NOMO-1 treated with dmso at 0.1 percent for 144 hours (cell line): ENCODE measurements around the gene EPB41L2.

Experiments
- DNase-seq: peaks from one replicate; lab custom pipeline; 2025; ENCODE audit not compliant: unreplicated experiment; lab: John Stamatoyannopoulos, UW

Gene EPB41L2

DNA sequence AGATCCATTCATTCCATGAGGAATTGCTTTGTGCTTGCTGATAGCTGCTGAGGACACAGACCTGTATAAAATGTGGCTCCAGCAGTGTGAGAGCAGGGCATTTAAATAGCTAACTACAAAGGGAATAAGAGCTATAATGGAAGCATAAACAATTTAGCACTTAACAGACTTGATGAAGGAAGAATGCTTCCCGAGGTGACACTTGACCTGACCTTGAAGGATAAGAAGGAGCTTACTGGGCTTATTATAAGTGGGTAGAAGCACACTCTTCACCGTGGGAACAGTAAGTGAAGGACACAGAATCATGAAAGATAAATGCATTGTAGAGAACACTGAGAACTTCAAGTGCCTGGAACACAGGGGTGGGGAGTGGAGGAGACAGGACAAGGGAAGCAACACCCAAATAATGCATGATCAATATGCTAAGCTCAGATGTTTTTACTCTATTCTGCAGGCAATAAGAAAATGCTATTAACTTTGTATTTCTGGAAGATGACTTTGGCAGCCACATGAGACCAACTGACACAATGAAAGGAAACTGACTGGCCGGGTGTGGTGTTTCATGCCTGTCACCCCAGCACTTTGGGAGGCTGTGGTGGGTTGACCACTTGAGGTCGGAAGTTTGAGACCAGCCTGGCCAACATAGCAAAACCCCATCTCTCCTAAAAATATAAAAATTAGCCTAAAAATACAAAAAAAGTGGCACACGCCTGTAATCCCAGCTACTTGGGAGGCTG lies 84.2 kb downstream of the EPB41L2 start:
- DNase-seq: no peak

DNA sequence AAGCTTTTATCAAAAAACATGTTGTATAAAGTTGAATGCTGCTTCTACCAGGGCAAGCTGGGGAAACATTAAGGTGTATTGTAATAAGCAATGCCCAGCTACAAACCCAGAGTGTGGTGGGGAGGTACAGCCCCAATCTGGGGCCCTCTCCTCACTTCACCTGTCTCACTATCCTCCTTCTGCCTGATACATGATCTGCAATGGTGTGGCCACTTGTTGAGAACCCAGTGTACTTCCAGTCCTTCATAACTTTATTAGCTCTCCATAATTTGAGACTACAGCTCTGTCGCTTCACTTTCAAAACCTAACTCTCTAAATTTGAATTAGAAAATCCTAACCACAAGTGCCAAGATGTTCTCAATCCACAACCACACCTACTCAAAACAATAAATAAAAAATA lies 84.9 kb downstream of the EPB41L2 start:
- no peak for DNase-seq

DNA sequence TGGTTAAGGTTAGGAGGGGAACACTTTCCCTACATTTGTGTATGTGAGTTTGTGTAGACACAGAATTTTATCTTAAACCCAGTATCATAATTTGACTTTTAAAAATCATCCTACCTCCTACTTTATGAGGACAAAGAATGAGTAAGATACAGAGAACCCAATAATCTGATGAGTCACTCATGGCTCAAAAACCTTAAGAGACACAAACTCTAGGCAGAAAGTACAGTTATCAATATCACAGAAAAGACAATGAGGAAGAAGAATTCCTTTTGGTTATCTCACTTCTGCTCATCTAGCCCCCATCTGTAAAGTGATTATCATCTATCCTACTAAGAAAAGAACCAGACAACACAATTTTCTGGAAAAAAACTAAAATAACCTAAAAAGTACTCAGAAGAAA lies 87.7 kb downstream of the EPB41L2 start:
- no peak for DNase-seq

DNA sequence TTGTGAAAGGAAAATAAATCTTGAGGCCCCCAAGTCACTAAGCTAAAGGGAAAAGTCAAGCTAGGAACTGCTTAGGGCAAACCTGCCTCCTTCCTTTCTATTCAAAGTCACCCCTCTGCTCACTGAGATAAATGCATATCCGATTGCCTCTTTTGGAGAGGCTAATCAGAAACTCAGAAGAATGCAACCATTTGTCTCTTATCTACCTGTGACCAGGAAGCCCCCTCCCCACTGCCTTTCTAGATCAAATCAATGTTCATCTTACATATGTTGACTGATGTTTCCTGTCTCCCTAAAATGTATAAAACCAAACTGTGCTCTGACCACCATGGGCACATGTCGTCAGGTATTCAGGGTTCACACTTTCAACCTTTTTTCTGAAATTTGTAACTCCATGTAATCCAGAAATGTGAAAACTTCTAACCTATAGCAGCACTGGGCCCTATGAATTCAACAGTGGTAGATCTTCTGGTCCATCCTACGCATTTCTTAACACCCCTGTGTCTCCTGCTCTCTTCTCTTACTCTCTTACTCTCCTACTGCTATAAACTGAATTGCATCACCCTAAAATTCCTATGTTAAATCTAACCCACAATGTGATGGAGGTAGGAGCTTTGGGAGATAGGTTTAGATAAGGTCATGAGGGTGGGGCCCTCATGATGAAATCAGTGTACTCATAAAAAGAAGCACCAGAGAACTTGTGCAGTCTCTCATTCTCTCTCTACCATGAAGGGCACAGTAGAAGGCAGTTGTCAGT lies 89.3 kb downstream of the EPB41L2 start:
- DNase-seq: no peak

DNA sequence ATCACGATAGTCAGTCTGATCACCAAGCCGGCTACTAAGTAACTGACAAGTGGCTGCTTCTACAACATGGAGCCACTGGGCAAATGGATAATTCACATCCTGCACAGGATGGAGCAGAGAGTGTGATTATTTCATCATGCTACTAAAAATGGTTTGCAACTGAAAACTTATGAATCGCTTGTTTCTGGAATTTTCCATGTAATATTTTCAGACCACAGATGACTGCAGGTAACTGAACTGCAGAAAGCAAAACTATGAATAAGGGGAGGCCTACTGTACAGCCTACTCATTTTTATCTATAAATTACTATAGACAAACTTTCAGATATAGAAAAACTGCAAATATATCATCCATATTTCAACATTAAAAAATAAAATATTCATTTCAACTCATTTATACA lies 91.5 kb downstream of the EPB41L2 start:
- DNase-seq: no peak

DNA sequence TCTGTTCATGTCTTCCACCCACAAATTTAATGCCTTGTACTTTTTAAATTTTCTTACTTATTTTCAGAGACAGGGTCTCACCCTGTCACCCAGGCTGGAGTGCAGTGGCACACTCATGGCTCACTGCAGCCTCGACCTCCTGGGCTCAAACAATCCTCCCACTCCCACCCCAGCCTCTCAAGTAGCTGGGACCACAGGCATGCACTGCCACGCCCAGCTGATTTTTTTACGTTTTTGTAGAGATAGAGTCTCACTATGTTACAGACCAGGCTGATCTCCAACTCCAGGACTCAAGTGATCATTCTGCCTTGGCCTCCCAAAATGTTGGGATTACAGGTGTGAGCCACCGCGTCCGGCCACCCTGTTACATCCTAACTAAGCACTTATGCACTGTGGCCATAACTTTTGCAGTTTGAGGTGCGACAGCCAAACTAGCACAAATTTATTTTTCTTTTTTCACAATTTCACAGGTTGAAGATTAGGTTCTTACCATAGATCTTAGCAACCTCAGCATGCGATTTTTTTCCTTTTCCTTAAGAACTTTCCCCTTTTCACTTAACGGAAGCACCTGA lies 92.1 kb downstream of the EPB41L2 start:
- DNase-seq: no peak

DNA sequence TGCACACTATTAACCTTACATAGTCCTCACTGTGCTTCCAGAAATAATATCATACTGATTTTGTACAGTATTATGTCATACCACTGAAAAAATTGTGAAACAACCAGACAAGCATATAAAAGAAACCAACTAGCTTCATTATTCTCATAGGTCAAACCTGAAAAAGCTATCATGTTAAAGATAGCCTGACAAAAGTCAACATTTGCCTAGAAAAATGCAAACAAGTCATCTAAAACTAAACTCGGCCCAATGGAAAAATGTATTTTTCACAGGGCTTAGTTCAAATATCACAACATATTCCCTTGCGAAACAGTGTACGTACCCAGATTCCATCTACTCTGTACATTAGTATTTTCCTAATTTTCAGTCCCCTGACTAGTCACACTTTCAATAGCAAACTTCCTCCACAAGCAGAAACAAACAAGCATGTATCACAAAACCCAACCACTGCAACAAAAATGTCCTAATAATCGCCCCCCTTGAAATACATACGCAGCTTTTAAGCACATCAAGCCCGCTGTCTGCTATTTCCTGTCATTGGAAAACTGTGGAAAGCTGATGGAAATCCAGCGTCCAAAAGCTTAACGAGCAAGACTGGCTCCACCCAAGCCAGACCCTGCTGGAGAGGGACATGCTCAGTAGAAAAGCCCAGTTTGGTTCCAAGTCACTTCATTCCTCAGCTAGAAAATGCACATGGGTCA lies 93.1 kb downstream of the EPB41L2 start:
- DNase-seq: no peak

DNA sequence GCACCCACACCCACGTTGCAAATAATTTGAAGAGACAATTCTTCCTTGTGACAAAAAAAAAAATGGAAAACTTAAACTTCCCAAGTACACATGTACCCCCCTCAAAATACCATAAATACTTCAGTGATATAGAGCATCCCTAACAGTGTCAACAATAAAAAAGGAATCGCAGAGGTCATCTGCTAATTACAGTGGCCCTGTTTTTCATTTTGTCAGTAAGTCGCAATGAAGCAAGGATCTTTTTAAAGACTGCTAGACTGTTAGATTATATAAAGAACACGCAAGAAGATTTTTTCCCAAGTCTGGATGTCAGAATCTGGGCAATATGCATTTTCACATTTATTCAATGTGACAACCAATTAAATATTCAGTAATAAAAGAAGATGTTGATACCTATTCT lies 93.9 kb downstream of the EPB41L2 start:
- DNase-seq: no peak

DNA sequence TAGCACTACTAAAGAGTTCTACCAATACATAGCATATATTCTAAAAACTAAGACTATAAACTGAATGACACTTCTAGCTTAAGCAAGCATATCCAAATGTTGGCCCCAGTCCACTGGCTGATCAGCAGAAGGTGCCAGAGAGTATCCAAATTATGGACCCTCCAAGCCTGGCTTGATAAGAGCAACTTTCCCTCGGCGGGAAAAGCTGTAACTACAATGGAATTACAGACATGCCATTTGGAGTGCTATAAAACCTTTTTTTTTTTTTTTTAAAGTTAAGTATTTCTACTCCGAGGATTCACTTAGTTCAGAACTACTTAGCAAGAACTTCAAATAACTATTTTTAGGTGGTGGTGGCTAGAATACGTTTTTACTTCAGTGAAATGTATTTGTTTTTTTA lies 94.6 kb downstream of the EPB41L2 start:
- no peak for DNase-seq

DNA sequence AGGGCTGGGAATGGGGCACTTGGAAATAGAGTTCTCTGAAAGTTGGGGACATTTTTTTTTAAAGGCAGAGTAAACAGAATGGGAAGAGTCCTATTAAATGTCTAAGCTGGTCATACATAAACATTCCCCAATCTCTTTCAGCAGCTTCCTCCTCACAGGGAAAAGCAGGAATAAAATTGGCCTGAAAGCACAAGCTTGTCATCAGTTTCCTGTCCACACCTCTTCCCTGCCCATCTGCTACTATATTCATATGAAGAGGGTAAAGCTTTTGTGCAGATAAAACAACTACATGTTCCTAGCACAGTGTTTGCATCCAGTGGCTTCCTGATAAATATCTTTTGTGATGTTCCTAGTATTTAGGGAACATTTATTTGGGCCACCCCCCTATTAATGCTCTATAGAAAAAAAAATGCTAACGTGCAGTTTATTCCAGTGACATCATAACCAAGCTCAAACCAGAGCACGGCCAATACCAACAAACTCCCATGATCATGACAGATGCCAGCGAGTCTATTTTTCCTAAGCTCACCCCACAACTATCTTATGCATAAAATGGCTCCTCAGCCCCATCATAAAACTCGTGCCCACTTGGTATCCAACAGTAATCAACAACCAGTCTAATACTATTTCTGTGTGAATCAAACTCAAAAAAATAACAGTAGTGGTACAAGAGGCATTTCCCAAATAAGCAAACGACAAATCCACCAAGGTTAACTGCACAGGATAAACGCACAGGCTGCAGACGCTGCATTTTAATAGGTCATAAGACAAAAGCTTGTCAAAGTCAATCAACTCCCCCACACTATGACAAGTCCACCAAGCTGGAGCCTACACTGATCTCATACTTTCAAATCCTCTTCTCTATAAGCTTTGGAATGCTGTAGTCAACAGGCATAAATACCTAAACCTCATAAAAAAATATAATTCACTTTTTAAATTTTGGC lies 95.3 kb downstream of the EPB41L2 start:
- DNase-seq: no peak

DNA sequence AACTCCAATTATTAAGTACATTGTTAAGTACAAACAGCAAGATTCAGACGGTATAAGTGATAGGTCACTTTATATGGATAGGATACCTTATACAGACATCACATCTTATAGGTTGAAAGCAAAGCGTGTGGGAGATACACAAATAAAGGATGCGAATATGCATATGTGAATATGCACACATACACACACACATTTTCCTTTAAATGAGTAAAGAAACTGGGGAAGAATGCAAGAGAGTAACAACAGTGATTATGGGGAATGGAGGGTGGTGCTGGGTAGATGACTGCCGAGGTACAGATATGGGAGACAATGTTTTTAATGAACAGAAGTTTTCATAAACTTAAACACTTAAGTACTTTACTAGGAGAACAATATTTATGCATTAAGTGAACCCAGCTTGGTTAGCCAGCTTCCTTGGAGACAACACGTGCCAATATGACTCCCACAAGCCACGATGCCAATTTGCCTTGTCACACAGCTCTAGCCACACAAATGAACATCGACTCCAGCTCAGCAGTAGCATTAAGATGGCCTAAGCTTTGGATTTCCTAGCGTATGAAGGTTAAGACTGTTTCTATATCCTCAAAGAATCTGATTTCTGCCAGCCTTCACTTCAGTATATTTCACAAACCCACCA lies 96.6 kb downstream of the EPB41L2 start:
- no peak for DNase-seq

DNA sequence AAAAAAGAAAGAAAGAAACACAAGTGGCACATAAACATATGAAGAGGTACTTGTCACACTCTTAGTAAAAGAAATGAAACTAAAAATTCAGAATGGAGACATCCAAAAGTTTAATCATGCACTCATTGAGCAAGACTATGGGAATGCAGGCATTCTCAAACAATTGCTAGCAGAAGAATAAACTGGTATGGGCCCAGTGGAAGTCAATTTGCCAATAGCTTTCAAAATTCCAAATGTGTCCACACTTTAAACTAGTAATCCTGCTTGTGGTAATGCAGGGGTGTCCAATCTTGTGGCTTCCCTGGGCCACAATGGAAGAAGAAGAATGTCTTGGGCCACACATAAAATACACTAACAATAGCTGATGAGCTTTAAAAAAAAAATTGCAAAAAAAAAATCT lies 97.4 kb downstream of the EPB41L2 start:
- DNase-seq: no peak

DNA sequence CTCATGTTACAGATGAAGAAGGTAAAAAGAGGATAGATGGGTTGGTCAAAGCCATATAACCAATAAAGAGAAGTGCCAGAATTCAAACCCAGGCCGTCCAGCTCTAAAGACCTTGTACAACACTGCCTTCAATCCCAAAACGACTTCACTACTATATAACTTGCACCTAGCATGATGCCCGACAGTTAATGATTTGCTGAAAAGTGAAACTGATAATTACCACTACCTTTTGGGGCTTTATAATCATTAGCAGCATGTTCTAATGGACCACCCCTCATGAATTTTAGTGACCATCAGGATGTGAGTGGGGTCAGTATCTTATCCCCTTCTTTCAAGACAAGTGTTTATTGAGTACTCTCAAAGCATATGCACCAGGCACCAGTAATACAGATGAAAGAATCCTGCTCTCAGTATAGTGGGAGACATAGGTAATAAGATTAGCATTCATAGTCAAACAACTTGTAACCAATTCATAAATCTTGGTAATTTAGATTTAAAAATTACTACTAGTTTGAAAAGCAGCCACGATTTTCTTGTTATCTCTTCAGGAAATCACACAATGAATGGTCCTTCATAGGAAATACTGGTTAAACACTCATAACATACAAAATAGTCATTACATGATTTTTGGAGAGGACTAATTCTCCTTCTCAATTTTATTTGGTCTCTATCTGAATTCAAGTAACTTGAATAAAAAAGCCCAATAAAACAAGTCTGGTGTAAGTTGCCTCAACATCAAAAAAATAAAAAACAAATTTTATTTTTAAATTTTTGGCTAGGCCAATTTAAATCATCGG lies 98.0 kb downstream of the EPB41L2 start:
- DNase-seq: no peak

DNA sequence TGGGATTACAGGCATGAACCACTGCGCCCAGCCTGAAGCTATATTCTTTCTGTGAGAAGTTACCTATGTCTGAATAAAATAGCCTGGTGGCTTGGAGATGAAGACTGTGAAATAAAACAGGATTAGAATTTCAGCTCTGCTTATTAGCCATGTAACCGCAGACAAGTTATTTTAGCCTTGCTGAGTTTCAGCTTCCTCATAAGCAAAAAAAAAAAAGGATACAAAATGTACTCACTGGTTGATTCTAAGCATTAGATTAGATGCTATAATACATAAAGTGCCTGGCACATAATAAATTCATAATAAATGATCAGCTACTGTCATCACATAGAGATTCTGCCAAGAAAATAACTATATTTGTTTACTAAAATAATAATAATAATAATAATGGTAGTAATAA lies 98.8 kb downstream of the EPB41L2 start:
- no peak for DNase-seq

DNA sequence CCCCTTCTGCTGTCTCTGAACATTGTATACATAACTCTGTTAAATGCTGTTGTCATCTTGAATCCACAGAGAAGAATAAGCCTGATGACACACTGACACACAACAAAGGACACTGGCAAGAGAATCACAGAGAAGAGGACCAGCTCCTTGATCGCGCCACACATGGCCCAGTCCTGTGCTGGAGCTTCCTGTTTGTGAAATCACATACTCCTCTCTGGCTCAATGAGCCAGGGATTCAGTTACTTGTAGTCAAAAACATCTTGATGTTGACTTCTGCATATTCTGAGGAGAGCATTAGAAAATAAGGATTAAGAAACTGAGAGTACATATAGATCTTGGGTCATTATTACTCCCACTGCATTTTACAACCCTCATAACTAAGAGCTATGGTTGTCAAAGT lies 100.1 kb downstream of the EPB41L2 start:
- no peak for DNase-seq

DNA sequence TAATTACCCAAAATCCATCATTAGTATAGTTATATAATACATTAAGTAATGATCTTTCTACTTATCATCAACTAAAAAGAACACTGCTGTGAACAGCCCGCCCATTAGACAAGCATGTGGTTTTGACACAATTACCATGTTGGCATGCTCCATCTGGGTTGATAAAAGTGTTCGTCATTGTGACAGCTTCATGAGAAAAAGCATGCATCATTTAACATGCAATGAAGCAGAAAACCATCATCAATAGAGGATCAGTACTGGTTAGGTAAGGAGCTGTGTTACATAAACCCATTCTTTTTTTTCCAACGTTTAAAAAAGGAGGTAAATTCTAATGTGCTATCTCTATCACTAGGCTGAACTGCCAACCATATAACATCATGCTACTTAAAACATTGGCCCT lies 101.9 kb downstream of the EPB41L2 start:
- DNase-seq: no peak

DNA sequence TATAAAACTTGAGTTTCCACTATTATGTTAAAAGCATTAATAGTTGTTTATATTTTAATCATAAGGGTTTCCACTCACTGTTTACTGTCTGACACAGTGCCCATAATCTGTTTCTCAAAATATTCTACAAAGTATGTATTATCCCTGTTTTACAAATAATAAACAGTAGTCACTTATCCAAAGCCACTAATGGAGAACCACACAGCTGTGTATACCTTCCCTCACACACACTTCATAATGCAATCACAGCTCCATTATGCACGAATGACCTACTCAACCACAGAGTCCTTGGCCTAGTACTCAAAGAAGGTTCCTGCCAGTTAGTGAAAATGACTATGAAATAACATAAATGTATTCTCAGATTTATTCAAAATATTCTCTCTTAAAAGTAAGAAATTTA lies 103.1 kb downstream of the EPB41L2 start:
- no peak for DNase-seq

DNA sequence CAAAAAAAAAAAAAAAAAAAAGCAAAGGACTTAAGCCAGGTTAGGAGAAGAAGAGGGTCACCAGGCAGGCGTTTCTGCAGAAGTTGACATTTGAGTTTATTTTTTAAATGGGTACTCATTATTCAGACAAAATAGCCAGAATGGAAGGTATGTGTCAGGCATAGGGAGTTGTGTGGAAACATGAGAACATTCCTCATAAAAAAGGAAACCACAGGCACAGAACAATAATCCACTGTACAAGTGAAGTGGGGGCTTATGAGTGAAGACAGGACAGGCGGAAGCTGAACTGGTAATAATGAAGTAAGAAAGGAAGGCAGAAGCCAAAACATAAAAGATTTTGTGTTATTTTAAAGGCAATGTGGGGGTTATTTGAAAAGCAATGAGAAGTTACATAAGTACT lies 104.6 kb downstream of the EPB41L2 start:
- no peak for DNase-seq

DNA sequence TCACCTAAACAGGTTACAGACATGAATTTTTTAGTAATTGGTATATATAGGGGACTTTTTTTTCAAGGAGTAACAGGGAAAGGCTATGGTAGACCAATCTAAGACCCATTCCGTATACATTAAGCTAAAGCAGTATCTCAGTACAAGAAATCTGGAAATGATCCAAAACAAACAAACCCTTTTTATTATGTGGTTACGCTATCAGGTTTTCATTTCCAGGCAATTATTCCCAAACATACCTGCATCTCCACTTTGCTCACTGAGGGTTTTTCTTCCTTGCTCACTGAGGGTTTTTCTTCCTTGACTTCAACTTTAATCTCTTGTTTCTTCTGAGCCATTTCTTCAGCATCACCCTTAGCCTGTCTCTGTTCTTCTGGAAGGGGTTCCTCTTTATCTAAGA lies 107.3 kb downstream of the EPB41L2 start:
- DNase-seq: no peak
